HepG2 (cell line): ENCODE results near the gene MRPL51. TPM values are rescaled to one million over a fixed set of nuclear protein-coding genes. Genes with fewer than 3 reads are reported as not detected.

ENCODE experiments used
- ATAC-seq: fragments of 200-7000 bp; cut with Tn5 transposase; 3 replicates; pipeline ENCODE4 v1.9.1; 2020; ENCODE audit warnings: mild to moderate bottlenecking, moderate library complexity
- BruUV-seq: library from RNA; stranded (reverse); fragments of 400-500 nt; replicated peaks from 2 replicates; lab custom pipeline; 2021; lab: Mats Ljungman, UMichigan
- CTCF ChIA-PET: fragments of 300-600 bp; formaldehyde crosslinking; extraction: SDS; loops from one replicate; lab custom pipeline; 2021; ENCODE audit warnings: low total read pairs, inconsistent platforms, low intra/inter-chr PET ratio; lab: Yijun Ruan, JAX
- POLR2A ChIA-PET: fragments of 350-600 bp; sonication (Branson Sonifier 250); formaldehyde crosslinking; loops from one replicate; lab custom pipeline; 2020; ENCODE audit warnings: antibody characterized with exemption, inconsistent platforms; lab: Yijun Ruan, JAX
- DNase-seq: peaks from one replicate; pipeline ENCODE4 v3.0.0-alpha.2; 2015; ENCODE audit warnings: low spot score
- FAIRE-seq: peaks from 3 replicates; lab custom pipeline; 2011; peaks lifted over from hg19 to GRCh38; lab: Jason Lieb, UNC
- H2AFZ ChIP-seq: one replicate; pipeline ENCODE4 v1.6.1; 2011; ENCODE audit warnings: low read length, inconsistent platforms
- H3K27ac ChIP-seq: fragments of 300-600 bp; 3 replicates; pipeline ENCODE4 v1.8.0; 2011; ENCODE audit warnings: mixed run types, mild to moderate bottlenecking, mixed read lengths, low read length, inconsistent platforms; ENCODE audit not compliant: insufficient read depth; ENCODE audit errors: extremely low read length
- H3K27me3 ChIP-seq, 2 experiments: fragments of 200-600 bp in 1 of 2; 2 replicates in 1 of 2; 3 replicates in 1 of 2; pipeline versions ENCODE4 v1.6.0 to v1.8.0; 2011; ENCODE audit warnings: low read length in 2 of 2, mild to moderate bottlenecking in 2 of 2, moderate library complexity in 2 of 2, inconsistent platforms in 1 of 2; ENCODE audit not compliant: insufficient read depth in 2 of 2, control insufficient read depth in 1 of 2
- H3K36me3 ChIP-seq, 2 experiments: fragments of 200-600 bp in 1 of 2; replicated peaks in 1 of 2; 2 replicates in 1 of 2; 3 replicates in 1 of 2; pipeline versions ENCODE4 v1.5.1 to v1.8.0; 2011; ENCODE audit warnings: low read length in 2 of 2, inconsistent platforms in 1 of 2; ENCODE audit not compliant: insufficient read depth in 2 of 2, control insufficient read depth in 1 of 2
- H3K4me1 ChIP-seq: 2 replicates; pipeline ENCODE4 v1.5.1; 2012; ENCODE audit warnings: low read length, inconsistent platforms; ENCODE audit not compliant: insufficient read depth
- H3K4me2 ChIP-seq: 2 replicates; pipeline ENCODE4 v1.6.0; 2011; ENCODE audit warnings: low read depth, low read length, inconsistent platforms
- H3K4me3 ChIP-seq, 3 experiments: fragments of 200-600 bp in 1 of 3; sonication (generic), shearing (Covaris generic) in 1 of 3; replicated peaks in 1 of 3; 2 replicates each; pipeline ENCODE4 v1.5.1; 2011 to 2016; ENCODE audit warnings: low read length in 3 of 3, inconsistent platforms in 2 of 3, low read depth in 2 of 3, mild to moderate bottlenecking in 2 of 3, control low read depth in 1 of 3, mixed read lengths in 1 of 3; ENCODE audit not compliant: insufficient read depth in 1 of 3
- H3K79me2 ChIP-seq: one replicate; pipeline ENCODE4 v1.6.1; 2011; ENCODE audit warnings: low read length, inconsistent platforms; ENCODE audit not compliant: insufficient read depth
- H3K9ac ChIP-seq: 2 replicates; pipeline ENCODE4 v1.6.0; 2011; ENCODE audit warnings: mild to moderate bottlenecking, low read depth, low read length, inconsistent platforms; ENCODE audit not compliant: insufficient read depth
- H3K9me3 ChIP-seq: 2 replicates; pipeline ENCODE4 v1.5.1; 2012; ENCODE audit warnings: mild to moderate bottlenecking, low read length
- H4K20me1 ChIP-seq: 2 replicates; pipeline ENCODE4 v1.6.0; 2011; ENCODE audit warnings: inconsistent platforms, mild to moderate bottlenecking, low read length, moderate library complexity; ENCODE audit not compliant: insufficient read depth
- RCOR2 ChIP-seq: IDR thresholded peaks from 2 replicates; pipeline ENCODE4 v1.6.1; 2016; ENCODE audit warnings: missing biosample characterization, missing genetic modification reagents
- TERF1 ChIP-seq: sonication (generic); formaldehyde crosslinking; IDR thresholded peaks from 2 replicates; pipeline ENCODE4 v1.8.0; 2022; ENCODE audit warnings: mild to moderate bottlenecking, missing genetic modification reagents, moderate library complexity
- ZKSCAN1 ChIP-seq: fragments of 150-350 bp; IDR thresholded peaks from 2 replicates; pipeline ENCODE4 v1.6.1; 2014; ENCODE audit warnings: low read length
- ZNF430 ChIP-seq: sonication (generic); formaldehyde crosslinking; IDR thresholded peaks from 2 replicates; pipeline ENCODE4 v1.9.0; 2021; ENCODE audit warnings: mild to moderate bottlenecking, missing genetic modification reagents
- WGBS: methylation state at CpG from one replicate; pipeline ENCODE4 v1.1.6; 2017; ENCODE audit warnings: low lambda C conversion rate; 5-methylcytosine and 5-hydroxymethylcytosine counted together
- in situ Hi-C: cut with HindIII; loops from 2 replicates; pipeline ENCODE4 v1.10.0; 2017; ENCODE audit warnings: low pct_unique_long_range_greater_than_20kb; ENCODE audit not compliant: extremely low pct_ligation_motif_present
- intact Hi-C: fragments of 100-400 bp; cut with micrococcal nuclease; formaldehyde crosslinking; loops from one replicate; pipeline ENCODE4 v1.10.0; 2022; ENCODE audit not compliant: unreplicated experiment
- polyA plus RNA-seq, 8 experiments: library from polyadenylated mRNA; depleted of rRNA in 3 of 8; stranded (reverse) in 7 of 8; unstranded in 1 of 8; fragments of >200 nt; fragmentation: Illumina TruSeq in 4 of 8; extraction: Trizol in 4 of 8; gene quantifications; 2 replicates each; pipeline versions ENCODE4 v1.2.1 to v1.2.3, GENCODE V29; 2011 to 2016; ENCODE audit warnings: low read depth in 4 of 8, missing spikeins in 1 of 8, mixed read lengths in 1 of 8; ENCODE audit not compliant: insufficient read depth in 1 of 8
- total RNA-seq, 5 experiments: library from RNA; depleted of rRNA; stranded (reverse); fragments of >200 nt; fragmentation: Illumina TruSeq; extraction: Trizol; gene quantifications; 2 replicates each; pipeline ENCODE4 v1.2.3, GENCODE V29; 2016; ENCODE audit warnings: low read depth in 1 of 5

MRPL51 gene
- total and polyA plus RNA-seq, 2 of the 13 experiments (the other 11 are each of a cell fraction or from before 2014, with no cell fraction given): 64.8 to 278 TPM

DNA sequence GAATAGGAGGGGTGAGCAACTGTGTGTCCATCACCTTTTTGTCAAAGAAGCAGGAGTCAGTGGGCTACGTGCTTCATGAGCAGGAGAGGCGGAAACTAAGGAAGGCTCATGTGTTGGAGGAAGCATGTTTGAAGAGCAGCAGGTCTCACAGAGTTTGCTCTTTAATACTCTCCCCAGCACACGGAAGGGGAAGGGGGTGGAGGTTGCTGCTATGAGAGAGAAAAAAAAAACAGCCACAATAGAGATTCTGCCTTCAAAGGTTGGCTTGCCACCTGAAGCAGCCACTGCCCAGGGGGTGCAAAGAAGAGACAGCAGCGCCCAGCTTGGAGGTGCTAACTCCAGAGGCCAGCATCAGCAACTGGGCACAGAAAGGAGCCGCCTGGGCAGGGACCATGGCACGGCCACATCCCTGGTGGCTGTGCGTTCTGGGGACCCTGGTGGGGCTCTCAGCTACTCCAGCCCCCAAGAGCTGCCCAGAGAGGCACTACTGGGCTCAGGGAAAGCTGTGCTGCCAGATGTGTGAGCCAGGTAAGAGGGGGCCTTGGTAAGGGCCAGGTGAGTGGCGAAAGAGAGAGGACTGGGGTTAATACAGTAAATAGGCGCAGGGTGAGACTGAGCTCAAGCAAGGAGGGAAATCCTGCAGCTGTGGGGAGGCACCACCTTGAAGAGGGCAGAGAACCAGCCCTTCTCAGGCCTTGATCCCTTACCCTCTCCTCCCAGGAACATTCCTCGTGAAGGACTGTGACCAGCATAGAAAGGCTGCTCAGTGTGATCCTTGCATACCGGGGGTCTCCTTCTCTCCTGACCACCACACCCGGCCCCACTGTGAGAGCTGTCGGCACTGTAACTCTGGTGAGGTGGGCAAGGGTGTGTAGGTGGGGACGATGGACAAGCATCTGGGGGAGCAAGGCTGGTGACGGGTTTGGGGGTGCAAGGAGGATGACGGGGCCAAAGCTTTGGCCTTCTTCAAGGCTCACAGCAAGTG is 48.1 kb downstream of the MRPL51 start, which contains the start of gene CD27:
CD27 (plus strand) TSS at position 252 of the 985 bp plus-strand sequence; CDS start at position 393, 141 bp downstream.
- in situ Hi-C loops: no loop called here

DNA sequence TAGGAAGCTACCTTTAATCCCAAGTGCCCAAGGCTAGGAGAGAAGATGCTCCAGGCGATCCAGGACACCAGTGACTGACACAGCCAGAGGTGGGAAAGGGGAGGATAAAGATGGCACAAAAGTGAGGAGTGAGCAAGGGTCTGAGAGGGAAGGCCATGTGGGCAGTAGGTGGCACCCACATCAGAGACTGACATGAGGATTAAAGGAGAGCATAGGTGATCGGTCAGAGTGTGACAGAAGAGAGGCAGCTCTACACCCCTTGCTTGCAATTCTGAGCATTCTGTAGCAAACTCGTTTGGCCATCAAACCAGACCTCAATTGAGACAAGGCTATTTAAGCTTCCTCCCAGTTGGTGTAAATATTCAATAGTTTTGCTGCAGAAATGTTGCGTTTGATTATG is 49.0 kb downstream of the MRPL51 start:
- Histone ChIP-seq H3K4me1 (peaks cover 33% of the 10 kb centered on the region), H3K36me3 (no peaks in the 10 kb centered on the region), H3K9ac (no peak overlapping the region), H2AFZ (no peak overlapping the region), H3K79me2 (no peaks in the 10 kb centered on the region), H4K20me1 (no peaks in the 10 kb centered on the region), H3K9me3 (no peaks in the 10 kb centered on the region), H3K4me3 (no peak overlapping the region), H3K4me2 (no peak overlapping the region), H3K27ac (no peak overlapping the region), H3K27me3 (no peaks in the 10 kb centered on the region; a peak in 1 of 5 replicates)
- BruUV-seq: no TSS peak
- DNase-seq: no peak
- in situ Hi-C loops (no loop called here), intact Hi-C loops (no loop called here)
- no peak for FAIRE-seq
- WGBS: 68% methylated on average over 4 of the region's 4 CpGs
- no peak for ATAC-seq
- TF ChIP-seq TERF1 (CRISPR knock-in tag) (no peak), RCOR2 (CRISPR knock-in tag) (no peak), ZKSCAN1 (no peak)
- CTCF ChIA-PET: no interaction called here
- POLR2A ChIA-PET: interaction anchor here (1.7 to 1.8 kb wide), 2 partner anchors 8 to 27 kb away, joined by 6 to 7 read pairs; partner anchors contain the start of genes TAPBPL and VAMP1

More for the DNA sequence above, 48.1 kb downstream of the MRPL51 start, which contains the start of gene CD27:
- no peaks in the 10 kb centered on the region for H3K9me3 ChIP-seq
- no peak within 1 kb of the TSS for H3K9ac ChIP-seq
- peaks cover 36% of the 10 kb centered on the region for H3K4me1 ChIP-seq
- no peak within 1 kb of the TSS for H3K4me3 ChIP-seq
- no peak for TF ChIP-seq ZNF430 (CRISPR knock-in tag)
- no peaks in the 10 kb centered on the region for H3K79me2 ChIP-seq
- H3K27me3 ChIP-seq: no peaks in the 10 kb centered on the region; a peak in 1 of 5 replicates
- H4K20me1 ChIP-seq: no peaks in the 10 kb centered on the region
- no peak within 1 kb of the TSS for H3K27ac ChIP-seq
- CTCF ChIA-PET: no interaction called here
- FAIRE-seq (no peak), DNase-seq (no peak), ATAC-seq (no peak)
- intact Hi-C loops: no loop called here
- H3K4me2 ChIP-seq: no peak within 1 kb of the TSS
- no peaks in the 10 kb centered on the region for H3K36me3 ChIP-seq
- POLR2A ChIA-PET: no interaction called here
- no peak within 1 kb of the TSS for H2AFZ ChIP-seq
- BruUV-seq: no TSS peak
- 88% methylated on average over 16 of the region's 16 CpGs for WGBS
